ENCODE results near the gene PRDM16. TPM values are rescaled to one million over a fixed set of nuclear protein-coding genes. Genes with fewer than 3 reads are reported as not detected.

The PRDM16 gene
- total RNA-seq, 1 experiment from 2014 or later: 22.3 TPM

DNA sequence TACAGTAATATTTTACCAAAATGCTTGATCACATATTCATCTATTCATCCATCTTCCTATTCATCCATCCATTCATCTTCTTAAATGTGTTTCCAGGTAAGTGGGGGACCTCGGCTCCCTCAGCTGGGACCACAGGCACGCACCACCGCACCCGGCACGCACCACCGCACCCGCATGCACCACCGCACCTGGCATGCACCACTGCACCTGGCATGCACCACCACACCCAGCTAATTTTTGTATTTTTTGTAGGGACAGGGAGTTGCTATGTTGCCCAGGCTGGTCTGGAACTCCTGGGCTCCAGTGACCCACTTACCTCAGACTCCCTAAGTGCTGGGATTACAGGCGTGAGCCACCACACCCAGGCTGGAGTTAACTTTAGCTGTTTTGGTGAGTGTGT, 26.5 kb upstream of the PRDM16 start:
- in situ Hi-C loops (cut with HindIII; ENCODE audit: low pct_unique_long_range_greater_than_20kb, low sequenced_read_pairs) (no loop called here), intact Hi-C loops (cut with micrococcal nuclease; ENCODE audit: unreplicated experiment) (no loop called here)
- Histone ChIP-seq H3K27ac (ENCODE audit: low read length) (no peak overlapping the region), H3K4me1 (ENCODE audit: control insufficient read depth, insufficient read depth, low read length) (no peaks in the 10 kb centered on the region), H3K27me3 (ENCODE audit: control insufficient read depth, insufficient read depth, low read length) (peaks cover 23% of the 10 kb centered on the region), H3K9me3 (ENCODE audit: control insufficient read depth, insufficient read depth, low read depth, low read length) (no peaks in the 10 kb centered on the region), H3K4me3 (ENCODE audit: low read depth in 2 of 2, low read length in 2 of 2) (no peak overlapping the region), H3K36me3 (ENCODE audit: control insufficient read depth, insufficient read depth, low read length) (no peaks in the 10 kb centered on the region)
- CTCF ChIA-PET: no interaction called here
- DNase-seq (ENCODE audit: low read depth, low spot score) (no peak), ATAC-seq (no peak)
- no peak for TF ChIP-seq CTCF (IDR thresholded peaks at IDR 0.05)
- no peak for TF ChIP-seq SIN3A (IDR thresholded peaks at IDR 0.05; ENCODE audit: borderline replicate concordance, insufficient read depth, low read depth, low read length)
- TF ChIP-seq TCF7L2 (IDR thresholded peaks at IDR 0.05; ENCODE audit: low read depth, low read length): no peak
- POLR2A ChIA-PET: no interaction called here
- BruUV-seq (replicated peaks): no TSS peak

DNA sequence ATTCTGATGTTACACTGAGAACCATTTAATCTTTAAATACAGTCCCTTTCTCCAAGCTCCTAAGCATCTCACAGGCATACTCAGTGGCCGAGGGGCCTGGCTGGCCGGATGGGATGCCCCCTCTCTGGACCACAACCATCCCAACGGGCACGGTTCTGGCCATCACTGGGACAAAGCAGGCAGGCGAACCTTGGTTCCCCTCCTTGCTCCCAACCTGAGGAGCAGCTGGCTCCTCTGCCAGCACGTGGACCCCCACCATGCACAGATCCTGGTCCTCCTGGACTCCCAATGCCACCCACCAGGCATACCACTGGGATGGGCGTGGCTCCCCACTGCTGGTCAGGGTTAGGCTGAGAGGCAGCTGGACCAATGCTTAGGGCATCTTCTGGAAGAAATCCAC, 19.8 kb upstream of the PRDM16 start:
- Histone ChIP-seq H3K27ac (ENCODE audit: low read length) (no peak overlapping the region), H3K27me3 (ENCODE audit: control insufficient read depth, insufficient read depth, low read length) (peaks cover 25% of the 10 kb centered on the region), H3K9me3 (ENCODE audit: control insufficient read depth, insufficient read depth, low read depth, low read length) (no peaks in the 10 kb centered on the region), H3K4me3 (ENCODE audit: low read depth in 2 of 2, low read length in 2 of 2) (no peak overlapping the region), H3K4me1 (ENCODE audit: control insufficient read depth, insufficient read depth, low read length) (no peaks in the 10 kb centered on the region), H3K36me3 (ENCODE audit: control insufficient read depth, insufficient read depth, low read length) (no peaks in the 10 kb centered on the region)
- DNase-seq (ENCODE audit: low read depth, low spot score): no peak
- intact Hi-C loops (cut with micrococcal nuclease; ENCODE audit: unreplicated experiment) (no loop called here), in situ Hi-C loops (cut with HindIII; ENCODE audit: low pct_unique_long_range_greater_than_20kb, low sequenced_read_pairs) (no loop called here)
- no peak for ATAC-seq
- POLR2A ChIA-PET: no interaction called here
- no TSS peak for BruUV-seq (replicated peaks)
- TF ChIP-seq SIN3A (IDR thresholded peaks at IDR 0.05; ENCODE audit: borderline replicate concordance, insufficient read depth, low read depth, low read length): no peak
- TF ChIP-seq CTCF (IDR thresholded peaks at IDR 0.05): no peak
- TF ChIP-seq TCF7L2 (IDR thresholded peaks at IDR 0.05; ENCODE audit: low read depth, low read length): no peak
- no peak for TF ChIP-seq POLR2AphosphoS5 (IDR thresholded peaks at IDR 0.05; ENCODE audit: low read depth, low read length)
- TF ChIP-seq, protein P1, sequence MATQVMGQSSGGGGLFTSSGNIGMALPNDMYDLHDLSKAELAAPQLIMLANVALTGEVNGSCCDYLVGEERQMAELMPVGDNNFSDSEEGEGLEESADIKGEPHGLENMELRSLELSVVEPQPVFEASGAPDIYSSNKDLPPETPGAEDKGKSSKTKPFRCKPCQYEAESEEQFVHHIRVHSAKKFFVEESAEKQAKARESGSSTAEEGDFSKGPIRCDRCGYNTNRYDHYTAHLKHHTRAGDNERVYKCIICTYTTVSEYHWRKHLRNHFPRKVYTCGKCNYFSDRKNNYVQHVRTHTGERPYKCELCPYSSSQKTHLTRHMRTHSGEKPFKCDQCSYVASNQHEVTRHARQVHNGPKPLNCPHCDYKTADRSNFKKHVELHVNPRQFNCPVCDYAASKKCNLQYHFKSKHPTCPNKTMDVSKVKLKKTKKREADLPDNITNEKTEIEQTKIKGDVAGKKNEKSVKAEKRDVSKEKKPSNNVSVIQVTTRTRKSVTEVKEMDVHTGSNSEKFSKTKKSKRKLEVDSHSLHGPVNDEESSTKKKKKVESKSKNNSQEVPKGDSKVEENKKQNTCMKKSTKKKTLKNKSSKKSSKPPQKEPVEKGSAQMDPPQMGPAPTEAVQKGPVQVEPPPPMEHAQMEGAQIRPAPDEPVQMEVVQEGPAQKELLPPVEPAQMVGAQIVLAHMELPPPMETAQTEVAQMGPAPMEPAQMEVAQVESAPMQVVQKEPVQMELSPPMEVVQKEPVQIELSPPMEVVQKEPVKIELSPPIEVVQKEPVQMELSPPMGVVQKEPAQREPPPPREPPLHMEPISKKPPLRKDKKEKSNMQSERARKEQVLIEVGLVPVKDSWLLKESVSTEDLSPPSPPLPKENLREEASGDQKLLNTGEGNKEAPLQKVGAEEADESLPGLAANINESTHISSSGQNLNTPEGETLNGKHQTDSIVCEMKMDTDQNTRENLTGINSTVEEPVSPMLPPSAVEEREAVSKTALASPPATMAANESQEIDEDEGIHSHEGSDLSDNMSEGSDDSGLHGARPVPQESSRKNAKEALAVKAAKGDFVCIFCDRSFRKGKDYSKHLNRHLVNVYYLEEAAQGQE (IDR thresholded peaks at IDR 0.05; ENCODE audit: insufficient read depth in 1 of 2, low read depth in 2 of 2, low read length in 1 of 2): no peak
- CTCF ChIA-PET: no interaction called here
